WTC11 (cell line): Measurements from ENCODE around the gene BCAR3. TPM values are rescaled to one million over a fixed set of nuclear protein-coding genes. Genes with fewer than 3 reads are reported as not detected.

Source experiments
- ATAC-seq: fragments of 200-7000 bp; cut with Tn5 transposase; 2 replicates; pipeline ENCODE4 v1.10.0; 2021; ENCODE audit warnings: mild to moderate bottlenecking, moderate library complexity
- CTCF ChIA-PET: fragments of 300-600 bp; sonication (Branson Sonifier 250); formaldehyde crosslinking; loops from one replicate; lab custom pipeline; 2021; ENCODE audit warnings: antibody characterized with exemption; lab: Charles Lee
- POLR2A ChIA-PET: fragments of 350-600 bp; sonication (Branson Sonifier 250); formaldehyde crosslinking; loops from one replicate; lab custom pipeline; 2021; ENCODE audit warnings: antibody characterized with exemption; lab: Charles Lee
- DNase-seq: peaks from one replicate; pipeline ENCODE4 v3.0.0; 2021; ENCODE audit warnings: low spot score
- H3K27ac Mint-ChIP-seq: 2 replicates; pipeline ENCODE4 v1.8.0; 2021; ENCODE audit warnings: mixed read lengths
- H3K27me3 Mint-ChIP-seq: 2 replicates; pipeline ENCODE4 v1.8.0; 2021; ENCODE audit warnings: low read depth, mild to moderate bottlenecking, moderate library complexity, mixed read lengths
- H3K36me3 Mint-ChIP-seq: 2 replicates; pipeline ENCODE4 v1.8.0; 2021; ENCODE audit warnings: mixed read lengths
- H3K4me1 Mint-ChIP-seq: 2 replicates; pipeline ENCODE4 v1.8.0; 2022; ENCODE audit warnings: mixed read lengths
- H3K4me3 Mint-ChIP-seq: 2 replicates; pipeline ENCODE4 v1.8.0; 2021; ENCODE audit warnings: mild to moderate bottlenecking, moderate library complexity, mixed read lengths
- H3K9me3 Mint-ChIP-seq: 2 replicates; pipeline ENCODE4 v1.8.0; 2021; ENCODE audit warnings: mixed read lengths
- CREM ChIP-seq: sonication (generic); formaldehyde crosslinking; IDR thresholded peaks from 2 replicates; pipeline ENCODE4 v1.8.1; 2022; ENCODE audit warnings: mild to moderate bottlenecking, missing genetic modification reagents, moderate library complexity
- ESRRA ChIP-seq: sonication (generic); formaldehyde crosslinking; IDR thresholded peaks from 2 replicates; pipeline ENCODE4 v1.8.1; 2022; ENCODE audit warnings: mild to moderate bottlenecking, missing genetic modification reagents, borderline replicate concordance
- IRF2 ChIP-seq: sonication (generic); formaldehyde crosslinking; IDR thresholded peaks from 2 replicates; pipeline ENCODE4 v1.8.0; 2022; ENCODE audit warnings: low read depth, missing genetic modification reagents, borderline replicate concordance
- JUN ChIP-seq: sonication (generic); formaldehyde crosslinking; IDR thresholded peaks from 2 replicates; pipeline ENCODE4 v1.8.0; 2023; ENCODE audit warnings: mild to moderate bottlenecking, missing genetic modification reagents
- NFATC4 ChIP-seq: fragments of 250-450 bp; sonication (Bioruptor Pico); IDR thresholded peaks from 2 replicates; pipeline ENCODE4 v1.9.0; 2021; ENCODE audit warnings: mild to moderate bottlenecking
- RELA ChIP-seq: sonication (generic); formaldehyde crosslinking; IDR thresholded peaks from 2 replicates; pipeline ENCODE4 v1.8.1; 2022; ENCODE audit warnings: missing genetic modification reagents, mild to moderate bottlenecking, borderline replicate concordance
- SMAD3 ChIP-seq: sonication (generic); formaldehyde crosslinking; IDR thresholded peaks from 2 replicates; pipeline ENCODE4 v1.8.0; 2022; ENCODE audit warnings: missing genetic modification reagents, mild to moderate bottlenecking, borderline replicate concordance
- SMAD4 ChIP-seq: sonication (generic); formaldehyde crosslinking; IDR thresholded peaks from 2 replicates; pipeline ENCODE4 v1.8.0; 2022; ENCODE audit warnings: mild to moderate bottlenecking, missing genetic modification reagents
- TCF7 ChIP-seq: sonication (generic); formaldehyde crosslinking; IDR thresholded peaks from 2 replicates; pipeline ENCODE4 v1.8.0; 2022; ENCODE audit warnings: mild to moderate bottlenecking, low read depth, missing genetic modification reagents, moderate library complexity
- TEAD4 ChIP-seq: sonication (generic); formaldehyde crosslinking; IDR thresholded peaks from 2 replicates; pipeline ENCODE4 v1.8.0; 2022; ENCODE audit warnings: mild to moderate bottlenecking, missing genetic modification reagents
- TP53 ChIP-seq: sonication (generic); formaldehyde crosslinking; IDR thresholded peaks from 2 replicates; pipeline ENCODE4 v1.8.1; 2023; ENCODE audit warnings: mild to moderate bottlenecking, missing genetic modification reagents
- ZNF317 ChIP-seq: sonication (generic); formaldehyde crosslinking; IDR thresholded peaks from 2 replicates; pipeline ENCODE4 v1.8.1; 2023; ENCODE audit warnings: low read depth, mild to moderate bottlenecking, moderate library complexity, missing genetic modification reagents, borderline replicate concordance
- total RNA-seq: library from RNA; stranded (reverse); gene quantifications from 3 replicates; pipeline ENCODE4 v1.2.3, GENCODE V29; 2021
- TF ChIP-seq, protein P1 (sequence below): sonication (generic); formaldehyde crosslinking; IDR thresholded peaks from 2 replicates; pipeline ENCODE4 v1.8.1; 2022; ENCODE audit warnings: low read depth, mild to moderate bottlenecking, moderate library complexity, missing genetic modification reagents, borderline replicate concordance
- TF ChIP-seq, protein P2 (sequence below): sonication (generic); formaldehyde crosslinking; IDR thresholded peaks from 2 replicates; pipeline ENCODE4 v1.8.0; 2022; ENCODE audit warnings: missing genetic modification reagents
- TF ChIP-seq, protein P3 (sequence below): fragments of 250-450 bp; sonication (Bioruptor Pico); conservative IDR thresholded peaks from 2 replicates; pipeline ENCODE4 v1.9.0; 2021; ENCODE audit warnings: mild to moderate bottlenecking
- TF ChIP-seq, protein P4 (sequence below): sonication (generic); formaldehyde crosslinking; IDR thresholded peaks from 2 replicates; pipeline ENCODE4 v1.8.0; 2023; ENCODE audit warnings: mild to moderate bottlenecking, missing genetic modification reagents
- TF ChIP-seq, protein P5 (sequence below): sonication (generic); formaldehyde crosslinking; conservative IDR thresholded peaks from 2 replicates; pipeline ENCODE4 v1.8.1; 2023; ENCODE audit warnings: mild to moderate bottlenecking, low read depth, missing genetic modification reagents, moderate library complexity
- TF ChIP-seq, protein P6 (sequence below): fragments of 250-450 bp; sonication (Bioruptor Pico); IDR thresholded peaks from 2 replicates; pipeline ENCODE4 v1.9.0; 2021; ENCODE audit warnings: moderate library complexity, mild to moderate bottlenecking, inconsistent platforms, borderline replicate concordance
- TF ChIP-seq, protein P7 (sequence below): sonication (generic); formaldehyde crosslinking; IDR thresholded peaks from 2 replicates; pipeline ENCODE4 v1.8.1; 2023; ENCODE audit warnings: mild to moderate bottlenecking, missing genetic modification reagents, moderate library complexity

The BCAR3 gene
- total RNA-seq, 1 experiment from 2014 or later: 14.8 TPM

DNA sequence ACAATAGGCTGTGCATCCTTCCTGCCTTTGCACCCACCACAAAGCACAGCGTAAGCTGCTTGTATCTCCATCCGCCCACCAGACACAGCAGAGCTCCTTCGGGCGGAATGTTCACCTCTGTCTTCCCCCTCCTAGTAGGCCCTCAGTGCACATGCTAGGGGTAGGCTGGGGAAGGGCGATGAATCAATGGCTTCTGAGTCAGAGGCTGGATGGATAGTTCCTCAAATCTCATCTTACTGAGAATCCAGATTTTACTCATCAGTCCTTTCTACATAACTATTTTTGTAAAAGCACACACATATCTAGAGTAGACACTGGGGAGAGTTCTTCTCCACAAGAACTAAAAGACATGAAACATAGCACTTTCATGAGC, 73.8 kb downstream of the BCAR3 start:
- Mint-ChIP-seq H3K27ac (no peak overlapping the region), H3K4me3 (no peak overlapping the region), H3K9me3 (no peaks in the 10 kb centered on the region), H3K36me3 (no peaks in the 10 kb centered on the region), H3K27me3 (no peaks in the 10 kb centered on the region), H3K4me1 (peaks cover 14% of the 10 kb centered on the region)
- ATAC-seq: no peak
- CTCF ChIA-PET: interaction anchor here (1.1 to 2.4 kb wide), 3 partner anchors 22 to 303 kb away, joined by 3 to 8 read pairs (median 3); no protein-coding TSS in a partner anchor
- no peak for DNase-seq
- TF ChIP-seq SMAD4 (no peak), JUN (CRISPR knock-in tag) (no peak), CREM (CRISPR knock-in tag) (no peak), TEAD4 (CRISPR knock-in tag) (no peak), TCF7 (no peak), IRF2 (CRISPR knock-in tag) (no peak), ESRRA (CRISPR knock-in tag) (no peak), RELA (CRISPR knock-in tag) (no peak), TP53 (CRISPR knock-in tag) (no peak), ZNF317 (CRISPR knock-in tag) (no peak), NFATC4 (CRISPR knock-in tag) (no peak), SMAD3 (CRISPR knock-in tag) (no peak)
- TF ChIP-seq, protein P1, sequence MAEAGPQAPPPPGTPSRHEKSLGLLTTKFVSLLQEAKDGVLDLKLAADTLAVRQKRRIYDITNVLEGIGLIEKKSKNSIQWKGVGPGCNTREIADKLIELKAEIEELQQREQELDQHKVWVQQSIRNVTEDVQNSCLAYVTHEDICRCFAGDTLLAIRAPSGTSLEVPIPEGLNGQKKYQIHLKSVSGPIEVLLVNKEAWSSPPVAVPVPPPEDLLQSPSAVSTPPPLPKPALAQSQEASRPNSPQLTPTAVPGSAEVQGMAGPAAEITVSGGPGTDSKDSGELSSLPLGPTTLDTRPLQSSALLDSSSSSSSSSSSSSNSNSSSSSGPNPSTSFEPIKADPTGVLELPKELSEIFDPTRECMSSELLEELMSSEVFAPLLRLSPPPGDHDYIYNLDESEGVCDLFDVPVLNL (CRISPR knock-in tag): no peak
- TF ChIP-seq, protein P2, sequence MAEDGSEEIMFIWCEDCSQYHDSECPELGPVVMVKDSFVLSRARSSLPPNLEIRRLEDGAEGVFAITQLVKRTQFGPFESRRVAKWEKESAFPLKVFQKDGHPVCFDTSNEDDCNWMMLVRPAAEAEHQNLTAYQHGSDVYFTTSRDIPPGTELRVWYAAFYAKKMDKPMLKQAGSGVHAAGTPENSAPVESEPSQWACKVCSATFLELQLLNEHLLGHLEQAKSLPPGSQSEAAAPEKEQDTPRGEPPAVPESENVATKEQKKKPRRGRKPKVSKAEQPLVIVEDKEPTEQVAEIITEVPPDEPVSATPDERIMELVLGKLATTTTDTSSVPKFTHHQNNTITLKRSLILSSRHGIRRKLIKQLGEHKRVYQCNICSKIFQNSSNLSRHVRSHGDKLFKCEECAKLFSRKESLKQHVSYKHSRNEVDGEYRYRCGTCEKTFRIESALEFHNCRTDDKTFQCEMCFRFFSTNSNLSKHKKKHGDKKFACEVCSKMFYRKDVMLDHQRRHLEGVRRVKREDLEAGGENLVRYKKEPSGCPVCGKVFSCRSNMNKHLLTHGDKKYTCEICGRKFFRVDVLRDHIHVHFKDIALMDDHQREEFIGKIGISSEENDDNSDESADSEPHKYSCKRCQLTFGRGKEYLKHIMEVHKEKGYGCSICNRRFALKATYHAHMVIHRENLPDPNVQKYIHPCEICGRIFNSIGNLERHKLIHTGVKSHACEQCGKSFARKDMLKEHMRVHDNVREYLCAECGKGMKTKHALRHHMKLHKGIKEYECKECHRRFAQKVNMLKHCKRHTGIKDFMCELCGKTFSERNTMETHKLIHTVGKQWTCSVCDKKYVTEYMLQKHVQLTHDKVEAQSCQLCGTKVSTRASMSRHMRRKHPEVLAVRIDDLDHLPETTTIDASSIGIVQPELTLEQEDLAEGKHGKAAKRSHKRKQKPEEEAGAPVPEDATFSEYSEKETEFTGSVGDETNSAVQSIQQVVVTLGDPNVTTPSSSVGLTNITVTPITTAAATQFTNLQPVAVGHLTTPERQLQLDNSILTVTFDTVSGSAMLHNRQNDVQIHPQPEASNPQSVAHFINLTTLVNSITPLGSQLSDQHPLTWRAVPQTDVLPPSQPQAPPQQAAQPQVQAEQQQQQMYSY: no peak
- TF ChIP-seq, protein P3, sequence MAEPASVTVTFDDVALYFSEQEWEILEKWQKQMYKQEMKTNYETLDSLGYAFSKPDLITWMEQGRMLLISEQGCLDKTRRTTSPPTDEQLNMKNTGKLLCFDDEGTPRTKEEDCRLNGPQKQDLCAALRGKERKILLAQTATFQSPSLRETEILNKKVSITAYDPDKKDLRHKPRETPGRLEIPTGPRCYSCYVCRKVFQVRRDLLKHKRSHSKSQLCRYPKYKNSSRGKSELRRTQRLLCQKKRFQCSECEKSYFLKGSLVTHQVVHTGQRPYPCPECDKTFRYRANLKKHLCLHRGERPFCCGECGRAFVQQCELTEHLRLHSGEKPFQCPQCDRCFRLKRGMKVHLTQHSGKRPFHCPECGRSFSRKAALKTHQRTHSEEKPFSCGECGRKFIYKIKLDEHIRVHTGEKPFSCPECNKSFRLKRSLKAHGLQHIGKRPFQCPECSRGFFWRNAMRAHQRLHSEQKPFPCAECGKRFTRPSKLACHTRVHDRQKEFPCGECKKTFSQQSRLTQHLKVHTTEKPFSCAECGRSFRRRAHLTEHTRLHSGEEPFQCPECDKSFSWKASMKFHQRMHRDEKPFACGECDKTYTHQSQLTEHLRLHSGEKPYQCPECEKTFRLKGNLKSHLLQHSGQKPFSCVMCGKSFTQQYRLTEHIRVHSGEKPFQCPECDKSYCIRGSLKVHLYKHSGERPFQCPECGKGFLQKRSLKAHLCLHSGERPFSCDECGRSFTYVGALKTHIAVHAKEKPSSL (CRISPR knock-in tag): no peak
- TF ChIP-seq, protein P4, sequence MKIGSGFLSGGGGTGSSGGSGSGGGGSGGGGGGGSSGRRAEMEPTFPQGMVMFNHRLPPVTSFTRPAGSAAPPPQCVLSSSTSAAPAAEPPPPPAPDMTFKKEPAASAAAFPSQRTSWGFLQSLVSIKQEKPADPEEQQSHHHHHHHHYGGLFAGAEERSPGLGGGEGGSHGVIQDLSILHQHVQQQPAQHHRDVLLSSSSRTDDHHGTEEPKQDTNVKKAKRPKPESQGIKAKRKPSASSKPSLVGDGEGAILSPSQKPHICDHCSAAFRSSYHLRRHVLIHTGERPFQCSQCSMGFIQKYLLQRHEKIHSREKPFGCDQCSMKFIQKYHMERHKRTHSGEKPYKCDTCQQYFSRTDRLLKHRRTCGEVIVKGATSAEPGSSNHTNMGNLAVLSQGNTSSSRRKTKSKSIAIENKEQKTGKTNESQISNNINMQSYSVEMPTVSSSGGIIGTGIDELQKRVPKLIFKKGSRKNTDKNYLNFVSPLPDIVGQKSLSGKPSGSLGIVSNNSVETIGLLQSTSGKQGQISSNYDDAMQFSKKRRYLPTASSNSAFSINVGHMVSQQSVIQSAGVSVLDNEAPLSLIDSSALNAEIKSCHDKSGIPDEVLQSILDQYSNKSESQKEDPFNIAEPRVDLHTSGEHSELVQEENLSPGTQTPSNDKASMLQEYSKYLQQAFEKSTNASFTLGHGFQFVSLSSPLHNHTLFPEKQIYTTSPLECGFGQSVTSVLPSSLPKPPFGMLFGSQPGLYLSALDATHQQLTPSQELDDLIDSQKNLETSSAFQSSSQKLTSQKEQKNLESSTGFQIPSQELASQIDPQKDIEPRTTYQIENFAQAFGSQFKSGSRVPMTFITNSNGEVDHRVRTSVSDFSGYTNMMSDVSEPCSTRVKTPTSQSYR (CRISPR knock-in tag): no peak
- TF ChIP-seq, protein P5, sequence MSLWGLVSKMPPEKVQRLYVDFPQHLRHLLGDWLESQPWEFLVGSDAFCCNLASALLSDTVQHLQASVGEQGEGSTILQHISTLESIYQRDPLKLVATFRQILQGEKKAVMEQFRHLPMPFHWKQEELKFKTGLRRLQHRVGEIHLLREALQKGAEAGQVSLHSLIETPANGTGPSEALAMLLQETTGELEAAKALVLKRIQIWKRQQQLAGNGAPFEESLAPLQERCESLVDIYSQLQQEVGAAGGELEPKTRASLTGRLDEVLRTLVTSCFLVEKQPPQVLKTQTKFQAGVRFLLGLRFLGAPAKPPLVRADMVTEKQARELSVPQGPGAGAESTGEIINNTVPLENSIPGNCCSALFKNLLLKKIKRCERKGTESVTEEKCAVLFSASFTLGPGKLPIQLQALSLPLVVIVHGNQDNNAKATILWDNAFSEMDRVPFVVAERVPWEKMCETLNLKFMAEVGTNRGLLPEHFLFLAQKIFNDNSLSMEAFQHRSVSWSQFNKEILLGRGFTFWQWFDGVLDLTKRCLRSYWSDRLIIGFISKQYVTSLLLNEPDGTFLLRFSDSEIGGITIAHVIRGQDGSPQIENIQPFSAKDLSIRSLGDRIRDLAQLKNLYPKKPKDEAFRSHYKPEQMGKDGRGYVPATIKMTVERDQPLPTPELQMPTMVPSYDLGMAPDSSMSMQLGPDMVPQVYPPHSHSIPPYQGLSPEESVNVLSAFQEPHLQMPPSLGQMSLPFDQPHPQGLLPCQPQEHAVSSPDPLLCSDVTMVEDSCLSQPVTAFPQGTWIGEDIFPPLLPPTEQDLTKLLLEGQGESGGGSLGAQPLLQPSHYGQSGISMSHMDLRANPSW (CRISPR knock-in tag): no peak
- TF ChIP-seq, protein P6, sequence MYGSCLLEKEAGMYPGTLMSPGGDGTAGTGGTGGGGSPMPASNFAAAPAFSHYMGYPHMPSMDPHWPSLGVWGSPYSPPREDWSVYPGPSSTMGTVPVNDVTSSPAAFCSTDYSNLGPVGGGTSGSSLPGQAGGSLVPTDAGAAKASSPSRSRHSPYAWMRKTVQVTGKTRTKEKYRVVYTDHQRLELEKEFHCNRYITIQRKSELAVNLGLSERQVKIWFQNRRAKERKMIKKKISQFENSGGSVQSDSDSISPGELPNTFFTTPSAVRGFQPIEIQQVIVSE: no peak
- TF ChIP-seq, protein P7, sequence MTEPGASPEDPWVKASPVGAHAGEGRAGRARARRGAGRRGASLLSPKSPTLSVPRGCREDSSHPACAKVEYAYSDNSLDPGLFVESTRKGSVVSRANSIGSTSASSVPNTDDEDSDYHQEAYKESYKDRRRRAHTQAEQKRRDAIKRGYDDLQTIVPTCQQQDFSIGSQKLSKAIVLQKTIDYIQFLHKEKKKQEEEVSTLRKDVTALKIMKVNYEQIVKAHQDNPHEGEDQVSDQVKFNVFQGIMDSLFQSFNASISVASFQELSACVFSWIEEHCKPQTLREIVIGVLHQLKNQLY (CRISPR knock-in tag): no peak
- POLR2A ChIA-PET: interaction anchor here (1.2 kb wide), 1 partner anchor 14 kb away, joined by 4 read pairs; no protein-coding TSS in a partner anchor
